D721Med (cell line): ENCODE data around the gene AK5.

ENCODE experiments used
- DNase-seq: peaks from one replicate; pipeline ENCODE4 v3.0.0; 2011; ENCODE audit warnings: low spot score; ENCODE audit not compliant: insufficient read length
- FAIRE-seq: peaks from 2 replicates; lab custom pipeline; 2011; peaks lifted over from hg19 to GRCh38; lab: Jason Lieb, UNC
- TF ChIP-seq, protein P1 (sequence below): IDR thresholded peaks from 2 replicates; pipeline ENCODE4 v1.5.1; 2012; ENCODE audit warnings: mild to moderate bottlenecking, control low read depth; ENCODE audit not compliant: insufficient read depth; ENCODE audit errors: missing control alignments

Gene AK5

DNA sequence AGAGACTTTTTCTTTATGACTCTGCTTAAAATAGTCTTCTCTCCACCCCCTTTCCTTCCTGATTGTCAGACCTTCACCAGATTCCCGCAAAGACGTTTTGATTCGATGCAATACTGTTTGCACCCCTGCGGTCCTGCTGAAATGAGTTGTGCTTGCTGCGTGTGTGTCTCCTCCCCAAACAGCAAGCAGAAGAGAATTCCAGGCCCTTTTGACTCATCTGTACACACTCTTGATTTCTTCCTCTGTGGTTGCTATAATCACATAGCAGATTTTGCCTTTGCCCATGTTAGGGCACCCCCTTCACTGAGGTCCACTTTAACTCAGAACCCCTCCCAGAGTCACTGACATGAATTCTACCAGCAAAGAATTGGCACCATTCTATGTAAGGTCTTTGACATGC lies 264.2 kb downstream of the AK5 start:
- TF ChIP-seq, protein P1, sequence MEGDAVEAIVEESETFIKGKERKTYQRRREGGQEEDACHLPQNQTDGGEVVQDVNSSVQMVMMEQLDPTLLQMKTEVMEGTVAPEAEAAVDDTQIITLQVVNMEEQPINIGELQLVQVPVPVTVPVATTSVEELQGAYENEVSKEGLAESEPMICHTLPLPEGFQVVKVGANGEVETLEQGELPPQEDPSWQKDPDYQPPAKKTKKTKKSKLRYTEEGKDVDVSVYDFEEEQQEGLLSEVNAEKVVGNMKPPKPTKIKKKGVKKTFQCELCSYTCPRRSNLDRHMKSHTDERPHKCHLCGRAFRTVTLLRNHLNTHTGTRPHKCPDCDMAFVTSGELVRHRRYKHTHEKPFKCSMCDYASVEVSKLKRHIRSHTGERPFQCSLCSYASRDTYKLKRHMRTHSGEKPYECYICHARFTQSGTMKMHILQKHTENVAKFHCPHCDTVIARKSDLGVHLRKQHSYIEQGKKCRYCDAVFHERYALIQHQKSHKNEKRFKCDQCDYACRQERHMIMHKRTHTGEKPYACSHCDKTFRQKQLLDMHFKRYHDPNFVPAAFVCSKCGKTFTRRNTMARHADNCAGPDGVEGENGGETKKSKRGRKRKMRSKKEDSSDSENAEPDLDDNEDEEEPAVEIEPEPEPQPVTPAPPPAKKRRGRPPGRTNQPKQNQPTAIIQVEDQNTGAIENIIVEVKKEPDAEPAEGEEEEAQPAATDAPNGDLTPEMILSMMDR: no peak
- FAIRE-seq (no peak), DNase-seq (no peak)

DNA sequence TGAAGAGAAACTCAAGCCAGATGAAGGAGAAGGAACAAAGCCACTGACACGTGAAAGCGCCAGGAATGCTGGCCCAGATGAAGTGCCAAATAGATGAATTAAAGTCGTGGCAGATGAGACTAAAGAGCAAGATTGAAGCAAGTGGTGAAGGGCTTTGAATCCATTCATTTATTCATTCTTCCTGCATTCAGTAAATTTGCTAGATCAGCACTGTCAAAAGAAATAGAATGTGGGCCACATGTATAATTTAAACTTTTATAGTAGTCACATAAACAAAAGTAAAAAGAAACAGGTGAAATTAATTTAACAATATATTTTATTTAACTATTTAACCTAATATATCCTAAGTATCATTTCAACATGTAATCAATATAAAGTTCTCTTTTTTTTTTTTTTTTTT lies 265.1 kb downstream of the AK5 start:
- DNase-seq (no peak), FAIRE-seq (no peak)
- TF ChIP-seq, protein P1: no peak

DNA sequence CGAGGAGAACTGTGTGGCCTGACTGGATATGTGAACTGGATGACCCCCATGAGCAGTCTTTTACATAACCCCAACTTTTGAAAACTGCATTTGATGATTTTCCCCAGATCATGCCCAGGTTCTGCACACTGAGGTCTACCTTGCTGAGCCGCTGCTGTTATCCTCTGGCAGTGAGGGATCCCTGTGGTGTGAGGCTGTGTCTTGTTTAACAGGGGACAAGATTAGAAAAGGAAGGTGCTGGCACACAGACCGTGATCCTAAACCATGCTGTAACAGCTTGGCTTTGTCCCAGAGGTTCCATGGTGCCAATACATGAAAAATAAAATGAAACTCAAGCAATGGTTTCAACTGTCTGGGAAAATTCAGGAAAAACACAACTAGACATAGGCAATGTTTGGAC lies 266.5 kb downstream of the AK5 start:
- TF ChIP-seq, protein P1: no peak
- no peak for FAIRE-seq
- DNase-seq: no peak

- FAIRE-seq (no peak), DNase-seq (no peak)
- TF ChIP-seq, protein P1: no peak
Measured at GRCh38 chr1:77550135-77550534, 268.3 kb downstream of the AK5 start.

GRCh38 chr1:77552626-77553025 lies 270.8 kb downstream of the AK5 start:
- FAIRE-seq: no peak

DNA sequence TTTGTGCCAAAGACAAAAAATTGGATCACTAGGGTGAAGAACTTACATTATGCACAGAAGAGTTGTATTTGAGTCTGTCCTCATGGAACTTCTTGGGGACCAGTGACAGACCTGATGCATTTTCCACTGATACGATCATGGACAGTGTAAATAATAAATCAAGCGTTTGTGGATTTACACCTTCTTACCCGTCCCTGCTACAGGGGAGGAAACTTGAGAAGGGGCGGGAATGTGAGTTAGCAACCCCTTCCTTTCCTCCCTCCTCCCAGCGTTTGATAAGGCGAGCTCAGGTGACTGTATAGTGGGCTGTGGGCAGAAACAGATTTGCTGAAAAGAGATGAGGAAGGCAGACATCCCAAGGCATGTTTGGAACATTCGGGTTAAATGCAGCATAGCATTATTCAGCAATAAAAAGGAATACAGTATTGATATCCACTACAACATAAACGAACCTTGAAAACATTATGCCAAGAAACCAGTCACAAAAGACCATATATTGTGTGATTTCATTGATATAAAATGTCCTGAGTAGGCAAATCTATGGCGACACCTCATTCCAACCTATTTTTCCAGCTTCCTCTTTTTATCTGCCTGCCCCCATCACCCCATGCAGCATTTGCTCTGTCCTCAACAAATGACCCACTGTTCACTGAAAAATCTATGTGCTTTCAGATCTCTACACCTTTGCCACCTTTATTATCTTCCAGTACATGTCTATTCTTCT lies 271.9 kb downstream of the AK5 start:
- TF ChIP-seq, protein P1: no peak
- DNase-seq (no peak), FAIRE-seq (no peak)

More at GRCh38 chr1:77552626-77553025, 270.8 kb downstream of the AK5 start:
- TF ChIP-seq, protein P1: no peak
- no peak for DNase-seq

GRCh38 chr1:77556045-77556444 lies 274.2 kb downstream of the AK5 start:
- DNase-seq (no peak), FAIRE-seq (no peak)

More at GRCh38 chr1:77556045-77556444, 274.2 kb downstream of the AK5 start:
- TF ChIP-seq, protein P1: no peak
